GM19035 (cell line): ENCODE data around the gene CACNA1B.
"Not testable (repeated sequence)": the region's sequence is repeated elsewhere in the genome, so short reads cannot be mapped to it uniquely, and the experiment has no call there.

ENCODE experiments used
- ATAC-seq: cut with Tn5 transposase; IDR thresholded peaks from one replicate; pipeline ENCODE4 v1.9.1; 2021; ENCODE audit not compliant: unreplicated experiment

CACNA1B gene

GRCh38 chr9:137865581-137866145 is 11.9 kb upstream of the CACNA1B start:
- no peak for ATAC-seq

- no peak for ATAC-seq
Measured at GRCh38 chr9:137866226-137867141, 11.1 kb upstream of the CACNA1B start.

- ATAC-seq = no peak
Measured at GRCh38 chr9:137870432-137870831, 7.2 kb upstream of the CACNA1B start.

GRCh38 chr9:137872296-137872695 is 5.3 kb upstream of the CACNA1B start:
- ATAC-seq = no peak

GRCh38 chr9:137873408-137873807 is 4.2 kb upstream of the CACNA1B start:
- no peak for ATAC-seq

GRCh38 chr9:137873858-137874362 is 3.7 kb upstream of the CACNA1B start:
- ATAC-seq = no peak

- no peak for ATAC-seq
Measured at GRCh38 chr9:137875354-137875753, 2.2 kb upstream of the CACNA1B start.

GRCh38 chr9:137875846-137876245 is 1.7 kb upstream of the CACNA1B start:
- no peak for ATAC-seq

- no peak for ATAC-seq
Measured at GRCh38 chr9:137876269-137876668, 1.3 kb upstream of the CACNA1B start.

- ATAC-seq = no peak
Measured at GRCh38 chr9:137876781-137877386, 698 bp upstream of the CACNA1B start.

GRCh38 chr9:137878146-137878941 is 762 bp downstream of the CACNA1B start:
- ATAC-seq = no peak

GRCh38 chr9:137879052-137879451 is 1.5 kb downstream of the CACNA1B start:
- ATAC-seq = no peak

- ATAC-seq = no peak
Measured at GRCh38 chr9:137879566-137880150, 2.1 kb downstream of the CACNA1B start.

- no peak for ATAC-seq
Measured at GRCh38 chr9:137880160-137880975, 2.8 kb downstream of the CACNA1B start.

GRCh38 chr9:137880976-137881530 is 3.5 kb downstream of the CACNA1B start:
- no peak for ATAC-seq

GRCh38 chr9:137881591-137882505 is 4.3 kb downstream of the CACNA1B start:
- no peak for ATAC-seq

GRCh38 chr9:137882506-137882821 is 4.9 kb downstream of the CACNA1B start:
- no peak for ATAC-seq

- not testable (repeated sequence) for ATAC-seq
Measured at GRCh38 chr9:137883977-137884376, 6.4 kb downstream of the CACNA1B start.

GRCh38 chr9:137884547-137884946 is 7.0 kb downstream of the CACNA1B start:
- ATAC-seq = not testable (repeated sequence)
